K562 (cell line): ENCODE measurements around the gene USP46.

Experiments used
- CTCF ChIP-seq, 3 experiments: IDR thresholded peaks in 2 of 3; conservative IDR thresholded peaks in 1 of 3; 2 replicates each; pipeline ENCODE4 v1.5.1; 2011 to 2012; ENCODE audit warnings: low read length in 3 of 3, mild to moderate bottlenecking in 3 of 3, control low read depth in 2 of 3, improper control_type of control experiment in 1 of 3, inconsistent platforms in 1 of 3, low read depth in 1 of 3, mixed read lengths in 1 of 3, moderate library complexity in 1 of 3; ENCODE audit not compliant: insufficient read depth in 2 of 3
- EZH2 ChIP-seq: IDR thresholded peaks from 2 replicates; pipeline ENCODE4 v1.6.1; 2012; ENCODE audit warnings: low read depth, mild to moderate bottlenecking, inconsistent platforms, low read length, borderline replicate concordance
- PTTG1 ChIP-seq: fragments of 450-650 bp; IDR thresholded peaks from 2 replicates; pipeline ENCODE4 v1.6.1; 2016; ENCODE audit warnings: low read depth, mild to moderate bottlenecking, missing genetic modification characterization, missing compliant biosample characterization
- RAD21 ChIP-seq, 2 experiments: fragments of 250-450 bp in 1 of 2; fragments of 450-650 bp in 1 of 2; sonication (Bioruptor Pico) in 1 of 2; formaldehyde crosslinking in 1 of 2; IDR thresholded peaks in 1 of 2; conservative IDR thresholded peaks in 1 of 2; 2 replicates each; pipeline versions ENCODE4 v1.4.0 to v1.8.0; 2020 to 2022; ENCODE audit warnings: mild to moderate bottlenecking in 2 of 2, moderate library complexity in 1 of 2
- TBL1XR1 ChIP-seq, 2 experiments: IDR thresholded peaks; 2 replicates each; pipeline ENCODE4 v1.6.1; 2012; ENCODE audit warnings: improper control_type of control experiment in 2 of 2, low read length in 2 of 2, mild to moderate bottlenecking in 1 of 2
- ZNF140 ChIP-seq: fragments of 250-450 bp; sonication (Bioruptor Pico); IDR thresholded peaks from 2 replicates; pipeline ENCODE4 v1.8.0; 2021; ENCODE audit warnings: moderate library complexity, mild to moderate bottlenecking, inconsistent platforms
- ZNF146 ChIP-seq: IDR thresholded peaks from one replicate; pipeline ENCODE4 v1.6.1; 2018; ENCODE audit warnings: missing compliant biosample characterization; ENCODE audit not compliant: unreplicated experiment

DNA sequence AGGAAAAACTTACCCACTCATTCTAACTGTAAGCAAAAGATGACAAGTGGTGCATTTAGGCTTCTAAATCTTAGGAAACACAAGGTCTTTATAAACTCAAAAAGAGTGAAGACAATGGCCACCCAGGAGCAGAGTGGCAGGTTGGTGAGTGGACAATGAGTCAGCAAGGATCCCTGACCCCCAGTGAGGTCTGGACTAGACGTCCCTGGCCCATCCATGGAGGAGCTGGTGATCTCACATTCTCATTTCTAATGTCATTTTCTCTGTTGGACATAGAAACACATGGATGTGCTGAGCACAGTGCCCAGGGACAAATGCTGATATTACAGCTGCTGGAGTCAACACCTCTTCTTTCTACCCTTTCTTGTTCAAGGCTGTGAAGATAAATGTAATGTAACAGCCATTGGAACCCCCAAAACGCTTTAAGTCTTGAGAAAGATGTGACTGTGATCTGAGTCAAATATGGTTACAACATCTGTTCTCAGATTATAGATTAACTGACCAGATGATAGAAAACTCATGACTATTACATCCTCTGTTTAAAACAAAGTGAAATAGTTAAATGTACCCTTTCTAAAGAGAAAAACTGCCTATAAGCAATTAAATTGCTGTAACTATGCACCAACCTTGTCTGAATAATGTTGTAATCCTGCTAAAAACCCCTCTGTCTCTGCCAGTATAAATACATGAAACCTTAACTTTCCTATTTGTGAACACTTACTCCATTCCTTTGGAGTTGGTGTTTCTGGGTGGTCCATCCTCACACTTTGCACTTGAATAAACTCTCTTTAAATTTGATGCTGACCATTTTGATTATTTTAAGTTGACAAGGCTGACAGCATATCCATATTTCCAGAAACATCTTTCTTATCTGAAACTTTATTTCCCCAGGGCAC lies 92.7 kb downstream of the USP46 start:
- TF ChIP-seq ZNF146 (CRISPR knock-in tag) (no peak), TBL1XR1 (IDR thresholded peaks at IDR 0.05; ENCODE audit: low read length in 2 of 2) (no peak), RAD21 (CRISPR knock-in tag; conservative IDR thresholded peaks at IDR 0.05 in 1 of 2, IDR thresholded peaks at IDR 0.05 in 1 of 2) (no peak), PTTG1 (no peak), CTCF (IDR thresholded peaks at IDR 0.05 in 2 of 3, conservative IDR thresholded peaks at IDR 0.05 in 1 of 3; ENCODE audit: insufficient read depth in 2 of 3, low read depth in 1 of 3, low read length in 3 of 3) (no peak), EZH2 (no peak), ZNF140 (CRISPR knock-in tag) (no peak)
